IPS-18c (cell line): ENCODE data around the gene GUCA1A.

Source experiments
- H3K4me3 ChIP-seq: 2 replicates; pipeline ENCODE4 v1.7.0; 2013; ENCODE audit warnings: low read depth, mild to moderate bottlenecking, low read length, moderate library complexity; ENCODE audit not compliant: insufficient read depth
- H3K9me3 ChIP-seq: one replicate; pipeline ENCODE4 v1.6.1; 2013; ENCODE audit warnings: mild to moderate bottlenecking, low read length, moderate library complexity; ENCODE audit not compliant: control insufficient read depth, insufficient read depth

GUCA1A gene

GRCh38 chr6:42217519-42218367 lies 44.6 kb downstream of the GUCA1A start, which contains the start of gene MRPS10:
TSS of gene MRPS10 (minus strand) at chr6:42217861. CDS start at chr6:42217849, 12 bp downstream.
- H3K4me3 ChIP-seq = peak within 1 kb of the TSS; percentile 89
- no peaks in the 10 kb centered on the region for H3K9me3 ChIP-seq

DNA sequence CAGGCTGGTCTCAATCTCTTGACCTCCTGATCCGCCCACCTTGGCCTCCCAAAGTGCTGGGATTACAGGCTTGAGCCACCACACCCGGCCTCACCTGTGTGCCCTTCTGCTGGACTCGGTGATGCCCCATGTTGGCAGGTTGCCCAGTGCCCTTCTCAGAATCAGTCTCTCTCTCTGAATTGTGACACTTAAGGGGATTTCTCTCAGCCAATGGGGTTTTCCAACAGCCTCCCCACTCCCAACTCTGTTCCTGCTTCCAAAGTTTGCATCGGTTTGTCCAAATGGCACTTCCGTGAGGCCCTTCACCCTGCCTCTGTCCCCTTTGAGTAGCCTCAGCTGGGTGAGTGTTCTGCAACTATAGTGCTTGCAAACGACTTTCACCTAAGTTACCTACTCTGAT lies 47.6 kb downstream of the GUCA1A start:
- no peaks in the 10 kb centered on the region for H3K9me3 ChIP-seq
- no peak overlapping the region for H3K4me3 ChIP-seq

GRCh38 chr6:42221546-42221945 lies 48.4 kb downstream of the GUCA1A start:
- no peak overlapping the region for H3K4me3 ChIP-seq
- no peaks in the 10 kb centered on the region for H3K9me3 ChIP-seq

DNA sequence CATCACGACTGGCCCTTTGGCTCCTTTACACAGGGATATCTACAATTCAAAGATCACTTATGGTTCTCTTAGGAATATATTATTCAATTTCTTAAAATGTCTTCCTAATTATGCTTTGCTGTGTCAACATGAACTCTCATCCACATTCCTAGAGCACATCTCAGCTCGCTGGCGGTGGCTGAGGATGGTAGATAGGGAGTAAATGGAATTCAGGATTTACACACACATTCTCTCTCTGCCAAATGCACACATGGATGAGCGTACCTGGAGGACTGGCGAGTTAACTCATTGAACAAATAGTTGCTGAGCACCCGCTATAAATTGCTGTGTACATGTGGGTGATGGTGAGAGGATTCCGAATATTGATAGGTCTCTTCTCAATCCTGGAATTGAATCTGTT lies 49.3 kb downstream of the GUCA1A start:
- no peaks in the 10 kb centered on the region for H3K9me3 ChIP-seq
- H3K4me3 ChIP-seq = no peak overlapping the region

- no peaks in the 10 kb centered on the region for H3K9me3 ChIP-seq
- no peak overlapping the region for H3K4me3 ChIP-seq
Measured at GRCh38 chr6:42224222-42225028, 51.3 kb downstream of the GUCA1A start.

DNA sequence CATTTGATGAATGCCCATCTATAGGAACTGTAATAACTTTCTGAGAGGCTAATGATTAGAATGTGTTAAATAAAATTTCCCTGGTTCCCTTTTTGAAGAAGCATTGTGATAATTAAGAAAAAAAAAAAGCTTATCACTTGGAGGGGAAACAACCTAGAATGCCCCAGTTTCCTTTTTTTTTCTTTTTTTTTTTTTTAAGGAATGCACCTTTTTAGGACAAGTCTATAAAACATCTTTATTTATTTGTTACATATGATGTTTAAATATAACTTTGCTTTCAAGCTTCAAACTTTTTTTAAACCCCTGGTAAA lies 51.8 kb downstream of the GUCA1A start:
- no peaks in the 10 kb centered on the region for H3K9me3 ChIP-seq
- no peak overlapping the region for H3K4me3 ChIP-seq

- H3K9me3 ChIP-seq = no peaks in the 10 kb centered on the region
- no peak overlapping the region for H3K4me3 ChIP-seq
Measured at GRCh38 chr6:42225419-42225818, 52.3 kb downstream of the GUCA1A start.

DNA sequence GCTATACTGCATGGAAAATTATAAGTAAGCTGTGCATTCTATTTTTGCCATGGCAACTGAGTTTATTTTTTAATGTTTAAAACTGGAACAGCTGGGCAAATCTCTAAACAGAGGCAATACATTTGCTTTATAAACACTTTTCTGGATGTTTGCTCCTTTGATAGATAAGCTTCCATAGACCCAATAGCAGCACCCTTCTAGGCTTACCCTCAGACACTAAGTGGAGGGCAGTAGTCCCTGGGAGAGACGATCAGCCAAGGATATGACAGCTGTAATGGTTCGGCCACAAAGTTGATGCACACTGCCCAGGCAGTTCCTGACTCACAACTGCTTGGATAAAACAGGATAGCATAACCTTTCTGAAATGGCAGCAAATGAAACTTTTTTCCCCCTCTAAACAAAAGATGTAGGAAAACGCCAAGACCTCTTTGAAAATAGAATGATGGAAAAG lies 53.0 kb downstream of the GUCA1A start:
- no peaks in the 10 kb centered on the region for H3K9me3 ChIP-seq
- H3K4me3 ChIP-seq = no peak overlapping the region

DNA sequence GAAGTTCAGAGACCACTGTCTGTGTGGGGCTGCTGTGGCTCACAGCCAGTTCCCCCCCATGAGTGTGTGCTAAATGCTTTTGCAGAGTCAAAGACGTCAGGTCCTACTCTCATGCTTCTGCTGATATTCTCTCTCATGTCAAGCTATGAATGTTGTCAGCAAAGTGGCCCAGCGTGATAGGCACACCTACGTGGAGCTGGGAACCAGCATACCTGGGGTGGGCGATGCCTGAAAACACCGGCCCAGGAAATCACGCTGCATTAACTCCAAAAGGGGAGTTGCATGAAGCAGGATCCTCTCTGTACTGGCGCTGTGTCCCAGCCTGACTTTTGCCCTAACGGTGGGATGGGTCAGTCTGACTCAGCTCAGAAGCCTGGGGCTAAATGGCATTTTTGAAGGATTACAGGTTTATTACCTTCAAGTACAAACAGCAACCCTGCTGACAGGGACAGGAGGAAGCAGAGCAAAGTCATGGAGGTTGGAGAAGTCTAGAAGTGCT lies 53.5 kb downstream of the GUCA1A start:
- Histone ChIP-seq H3K4me3 (no peak overlapping the region), H3K9me3 (no peaks in the 10 kb centered on the region)

DNA sequence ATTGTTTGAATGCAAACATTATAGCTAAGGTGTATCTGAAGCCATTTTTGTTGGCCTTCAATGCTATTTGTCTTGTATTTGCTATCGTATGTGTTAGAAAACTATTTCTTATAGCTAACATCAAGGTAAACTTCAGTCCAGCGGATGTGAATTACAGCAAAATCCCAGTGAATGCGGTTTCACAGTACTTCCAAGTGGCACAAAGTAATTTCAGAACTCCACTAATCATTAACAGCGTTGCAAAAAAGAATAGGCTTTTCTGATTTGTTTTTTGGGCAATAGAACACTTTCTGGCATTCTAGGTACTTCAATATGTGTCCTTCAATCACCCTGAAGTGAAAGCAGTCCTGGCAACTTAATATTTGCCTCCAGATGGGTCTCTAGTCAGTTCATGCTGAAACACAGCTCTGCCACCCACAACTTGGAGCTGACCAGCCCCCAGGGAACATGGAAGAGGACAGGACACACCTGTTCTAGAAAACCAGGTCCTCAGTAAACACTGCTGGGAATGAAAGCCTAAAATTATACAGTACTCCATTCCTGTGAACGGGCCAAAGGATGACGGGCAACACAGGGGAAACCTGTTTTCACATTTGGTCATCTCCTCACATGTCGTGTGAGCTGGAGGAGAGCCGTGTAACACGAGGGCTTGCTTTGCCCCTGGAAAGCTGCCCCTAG lies 54.1 kb downstream of the GUCA1A start:
- no peak overlapping the region for H3K4me3 ChIP-seq
- no peaks in the 10 kb centered on the region for H3K9me3 ChIP-seq

DNA sequence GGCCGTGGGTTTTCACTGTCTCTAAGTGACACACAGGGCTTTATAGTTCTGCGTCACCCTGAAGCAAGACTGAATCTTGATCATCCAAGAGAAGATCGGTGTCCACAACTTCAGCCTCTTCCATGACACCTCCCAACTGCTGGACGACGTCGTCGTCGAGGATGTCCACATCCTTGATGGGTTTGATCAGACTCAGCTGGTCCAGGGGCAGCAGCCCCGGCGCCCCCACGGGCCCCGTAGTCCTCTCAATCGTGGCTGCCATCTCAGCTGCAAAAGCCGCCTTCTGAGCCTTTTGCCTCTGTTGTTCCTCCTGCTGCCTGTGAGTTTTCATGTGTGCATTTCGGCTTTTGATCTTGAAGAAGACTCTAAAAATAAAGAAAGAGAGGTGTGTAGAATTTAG lies 55.1 kb downstream of the GUCA1A start:
- no peak overlapping the region for H3K4me3 ChIP-seq
- no peaks in the 10 kb centered on the region for H3K9me3 ChIP-seq
